Bronchus fibroblast of lung (primary cell): Measurements from ENCODE around the gene SCGN. TPM values are rescaled to one million over a fixed set of nuclear protein-coding genes. Genes with fewer than 3 reads are reported as not detected.

Experiments used
- total RNA-seq: library from RNA; depleted of rRNA; stranded (reverse); fragments of >200 nt; gene quantifications from 2 replicates; pipeline ENCODE4 v1.2.3, GENCODE V29; 2015

SCGN gene, protein sequence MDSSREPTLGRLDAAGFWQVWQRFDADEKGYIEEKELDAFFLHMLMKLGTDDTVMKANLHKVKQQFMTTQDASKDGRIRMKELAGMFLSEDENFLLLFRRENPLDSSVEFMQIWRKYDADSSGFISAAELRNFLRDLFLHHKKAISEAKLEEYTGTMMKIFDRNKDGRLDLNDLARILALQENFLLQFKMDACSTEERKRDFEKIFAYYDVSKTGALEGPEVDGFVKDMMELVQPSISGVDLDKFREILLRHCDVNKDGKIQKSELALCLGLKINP
- not detected in 2 replicates for total RNA-seq

DNA sequence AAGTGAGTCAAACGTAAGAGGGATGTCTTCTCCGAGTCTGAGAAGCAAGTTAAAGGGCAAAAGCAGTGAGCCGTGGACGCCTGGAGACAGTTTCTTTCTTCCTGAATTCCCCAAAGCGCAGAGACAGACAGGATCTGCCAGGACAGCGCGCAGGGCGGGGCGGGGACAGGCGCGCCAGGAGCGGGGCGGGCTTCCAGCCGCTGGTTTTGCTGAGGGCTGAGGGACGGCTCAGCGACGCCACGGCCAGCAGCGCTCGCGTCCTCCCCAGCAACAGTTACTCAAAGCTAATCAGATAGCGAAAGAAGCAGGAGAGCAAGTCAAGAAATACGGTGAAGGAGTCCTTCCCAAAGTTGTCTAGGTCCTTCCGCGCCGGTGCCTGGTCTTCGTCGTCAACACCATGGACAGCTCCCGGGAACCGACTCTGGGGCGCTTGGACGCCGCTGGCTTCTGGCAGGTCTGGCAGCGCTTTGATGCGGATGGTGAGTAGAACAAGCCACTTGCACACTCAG, at the start of gene SCGN:
Gene SCGN, plus strand, starts transcription at position 209 of the 509 bp plus-strand sequence. Its CDS starts 189 bp downstream, at position 398.

Other genes starting within 250 kb of the SCGN start
- not detected in 2 replicates for gene SLC17A4, start 102.5 kb downstream of the SCGN start, total RNA-seq
- gene SLC17A1, start 179.8 kb downstream of the SCGN start, total RNA-seq, result not detected in 2 replicates
- not detected in 2 replicates for gene SLC17A3, start 222.0 kb downstream of the SCGN start, total RNA-seq